ENCODE results near the gene UNC5C.

Gene UNC5C

GRCh38 chr4:95537191-95537590 is 11.6 kb downstream of the UNC5C start:
- Histone ChIP-seq H3K36me3 (ENCODE audit: control insufficient read depth, insufficient read depth, low read length) (no peaks in the 10 kb centered on the region), H3K27me3 (ENCODE audit: control insufficient read depth, insufficient read depth, low read length, poor library complexity, severe bottlenecking) (no peaks in the 10 kb centered on the region), H3K4me3 (ENCODE audit: insufficient read depth, low read depth, low read length) (no peak overlapping the region), H3K4me1 (ENCODE audit: control insufficient read depth, insufficient read depth, low read length) (no peaks in the 10 kb centered on the region), H3K27ac (ENCODE audit: insufficient read depth, low read depth, low read length, poor library complexity, severe bottlenecking) (no peak overlapping the region), H3K9me3 (ENCODE audit: control insufficient read depth, low read length) (no peaks in the 10 kb centered on the region)
- WGBS, 2 experiments, result 92 to 95% methylated on average over 5 to 8 of the region's 8 CpGs

GRCh38 chr4:95536650-95537049 is 12.1 kb downstream of the UNC5C start:
- H3K27ac ChIP-seq (ENCODE audit: insufficient read depth, low read depth, low read length, poor library complexity, severe bottlenecking), result no peak overlapping the region

GRCh38 chr4:95535180-95535579 is 13.6 kb downstream of the UNC5C start:
- 86% methylated on average over 2 of the region's 4 CpGs; no CpG with 5 or more reads in 1 of the 2 experiments for WGBS, 2 experiments
- H3K4me3 ChIP-seq (ENCODE audit: insufficient read depth, low read depth, low read length), result no peak overlapping the region
- no peaks in the 10 kb centered on the region for H3K36me3 ChIP-seq (ENCODE audit: control insufficient read depth, insufficient read depth, low read length)
- H3K27me3 ChIP-seq (ENCODE audit: control insufficient read depth, insufficient read depth, low read length, poor library complexity, severe bottlenecking), result no peaks in the 10 kb centered on the region
- H3K4me1 ChIP-seq (ENCODE audit: control insufficient read depth, insufficient read depth, low read length), result no peaks in the 10 kb centered on the region
- no peaks in the 10 kb centered on the region for H3K9me3 ChIP-seq (ENCODE audit: control insufficient read depth, low read length)
- H3K27ac ChIP-seq (ENCODE audit: insufficient read depth, low read depth, low read length, poor library complexity, severe bottlenecking), result no peak overlapping the region

More at GRCh38 chr4:95536650-95537049, 12.1 kb downstream of the UNC5C start:
- Histone ChIP-seq H3K4me3 (ENCODE audit: insufficient read depth, low read depth, low read length) (no peak overlapping the region), H3K9me3 (ENCODE audit: control insufficient read depth, low read length) (no peaks in the 10 kb centered on the region), H3K27me3 (ENCODE audit: control insufficient read depth, insufficient read depth, low read length, poor library complexity, severe bottlenecking) (no peaks in the 10 kb centered on the region), H3K4me1 (ENCODE audit: control insufficient read depth, insufficient read depth, low read length) (no peaks in the 10 kb centered on the region), H3K36me3 (ENCODE audit: control insufficient read depth, insufficient read depth, low read length) (no peaks in the 10 kb centered on the region)
- 86 to 92% methylated on average over 1 of the region's 2 CpGs for WGBS, 2 experiments

GRCh38 chr4:95534032-95534431 is 14.7 kb downstream of the UNC5C start:
- no peaks in the 10 kb centered on the region for H3K27me3 ChIP-seq (ENCODE audit: control insufficient read depth, insufficient read depth, low read length, poor library complexity, severe bottlenecking)
- WGBS, 2 experiments, result 76% methylated on average over 3 of the region's 5 CpGs
- H3K36me3 ChIP-seq (ENCODE audit: control insufficient read depth, insufficient read depth, low read length), result no peaks in the 10 kb centered on the region
- no peak overlapping the region for H3K4me3 ChIP-seq (ENCODE audit: insufficient read depth, low read depth, low read length)
- H3K27ac ChIP-seq (ENCODE audit: insufficient read depth, low read depth, low read length, poor library complexity, severe bottlenecking), result no peak overlapping the region
- no peaks in the 10 kb centered on the region for H3K4me1 ChIP-seq (ENCODE audit: control insufficient read depth, insufficient read depth, low read length)
- H3K9me3 ChIP-seq (ENCODE audit: control insufficient read depth, low read length), result no peaks in the 10 kb centered on the region

GRCh38 chr4:95533254-95533653 is 15.5 kb downstream of the UNC5C start:
- Histone ChIP-seq H3K4me1 (ENCODE audit: control insufficient read depth, insufficient read depth, low read length) (no peaks in the 10 kb centered on the region), H3K36me3 (ENCODE audit: control insufficient read depth, insufficient read depth, low read length) (no peaks in the 10 kb centered on the region), H3K27me3 (ENCODE audit: control insufficient read depth, insufficient read depth, low read length, poor library complexity, severe bottlenecking) (no peaks in the 10 kb centered on the region), H3K27ac (ENCODE audit: insufficient read depth, low read depth, low read length, poor library complexity, severe bottlenecking) (no peak overlapping the region), H3K4me3 (ENCODE audit: insufficient read depth, low read depth, low read length) (no peak overlapping the region), H3K9me3 (ENCODE audit: control insufficient read depth, low read length) (no peaks in the 10 kb centered on the region)
- WGBS, 2 experiments, result 96 to 98% methylated on average over 6 to 7 of the region's 9 CpGs

- no peak overlapping the region for H3K4me3 ChIP-seq (ENCODE audit: insufficient read depth, low read depth, low read length)
- H3K27ac ChIP-seq (ENCODE audit: insufficient read depth, low read depth, low read length, poor library complexity, severe bottlenecking), result no peak overlapping the region
- H3K27me3 ChIP-seq (ENCODE audit: control insufficient read depth, insufficient read depth, low read length, poor library complexity, severe bottlenecking), result no peaks in the 10 kb centered on the region
- WGBS, 2 experiments, result 88 to 97% methylated on average over 2 to 3 of the region's 3 CpGs
- no peaks in the 10 kb centered on the region for H3K36me3 ChIP-seq (ENCODE audit: control insufficient read depth, insufficient read depth, low read length)
- no peaks in the 10 kb centered on the region for H3K4me1 ChIP-seq (ENCODE audit: control insufficient read depth, insufficient read depth, low read length)
- no peaks in the 10 kb centered on the region for H3K9me3 ChIP-seq (ENCODE audit: control insufficient read depth, low read length)
Observed at GRCh38 chr4:95532305-95532704, 16.5 kb downstream of the UNC5C start.

- no peaks in the 10 kb centered on the region for H3K4me1 ChIP-seq (ENCODE audit: control insufficient read depth, insufficient read depth, low read length)
- no peak overlapping the region for H3K27ac ChIP-seq (ENCODE audit: insufficient read depth, low read depth, low read length, poor library complexity, severe bottlenecking)
- no peak overlapping the region for H3K4me3 ChIP-seq (ENCODE audit: insufficient read depth, low read depth, low read length)
- WGBS, 2 experiments, result 88% methylated on average over 1 of the region's 1 CpG; no CpG with 5 or more reads in 1 of the 2 experiments
- no peaks in the 10 kb centered on the region for H3K27me3 ChIP-seq (ENCODE audit: control insufficient read depth, insufficient read depth, low read length, poor library complexity, severe bottlenecking)
- H3K9me3 ChIP-seq (ENCODE audit: control insufficient read depth, low read length), result no peaks in the 10 kb centered on the region
- H3K36me3 ChIP-seq (ENCODE audit: control insufficient read depth, insufficient read depth, low read length), result no peaks in the 10 kb centered on the region
Observed at GRCh38 chr4:95531141-95531540, 17.6 kb downstream of the UNC5C start.

GRCh38 chr4:95529946-95530345 is 18.8 kb downstream of the UNC5C start:
- no peaks in the 10 kb centered on the region for H3K9me3 ChIP-seq (ENCODE audit: control insufficient read depth, low read length)
- H3K4me3 ChIP-seq (ENCODE audit: insufficient read depth, low read depth, low read length), result no peak overlapping the region
- H3K4me1 ChIP-seq (ENCODE audit: control insufficient read depth, insufficient read depth, low read length), result no peaks in the 10 kb centered on the region
- no peaks in the 10 kb centered on the region for H3K36me3 ChIP-seq (ENCODE audit: control insufficient read depth, insufficient read depth, low read length)
- no peaks in the 10 kb centered on the region for H3K27me3 ChIP-seq (ENCODE audit: control insufficient read depth, insufficient read depth, low read length, poor library complexity, severe bottlenecking)
- H3K27ac ChIP-seq (ENCODE audit: insufficient read depth, low read depth, low read length, poor library complexity, severe bottlenecking), result no peak overlapping the region

GRCh38 chr4:95528388-95528948 is 20.3 kb downstream of the UNC5C start:
- H3K4me3 ChIP-seq (ENCODE audit: insufficient read depth, low read depth, low read length), result no peak overlapping the region
- no peaks in the 10 kb centered on the region for H3K36me3 ChIP-seq (ENCODE audit: control insufficient read depth, insufficient read depth, low read length)
- no peaks in the 10 kb centered on the region for H3K27me3 ChIP-seq (ENCODE audit: control insufficient read depth, insufficient read depth, low read length, poor library complexity, severe bottlenecking)
- WGBS, 2 experiments, result 90 to 91% methylated on average over 4 of the region's 4 CpGs
- H3K4me1 ChIP-seq (ENCODE audit: control insufficient read depth, insufficient read depth, low read length), result no peaks in the 10 kb centered on the region
- H3K9me3 ChIP-seq (ENCODE audit: control insufficient read depth, low read length), result no peaks in the 10 kb centered on the region
- H3K27ac ChIP-seq (ENCODE audit: insufficient read depth, low read depth, low read length, poor library complexity, severe bottlenecking), result no peak overlapping the region

GRCh38 chr4:95526075-95526474 is 22.7 kb downstream of the UNC5C start:
- no peaks in the 10 kb centered on the region for H3K27me3 ChIP-seq (ENCODE audit: control insufficient read depth, insufficient read depth, low read length, poor library complexity, severe bottlenecking)

GRCh38 chr4:95524729-95525128 is 24.0 kb downstream of the UNC5C start:
- Histone ChIP-seq H3K9me3 (ENCODE audit: control insufficient read depth, low read length) (no peaks in the 10 kb centered on the region), H3K4me1 (ENCODE audit: control insufficient read depth, insufficient read depth, low read length) (no peaks in the 10 kb centered on the region), H3K27ac (ENCODE audit: insufficient read depth, low read depth, low read length, poor library complexity, severe bottlenecking) (no peak overlapping the region), H3K27me3 (ENCODE audit: control insufficient read depth, insufficient read depth, low read length, poor library complexity, severe bottlenecking) (no peaks in the 10 kb centered on the region), H3K36me3 (ENCODE audit: control insufficient read depth, insufficient read depth, low read length) (no peaks in the 10 kb centered on the region), H3K4me3 (ENCODE audit: insufficient read depth, low read depth, low read length) (no peak overlapping the region)
- WGBS, 2 experiments, result 91 to 95% methylated on average over 2 of the region's 2 CpGs

More at GRCh38 chr4:95526075-95526474, 22.7 kb downstream of the UNC5C start:
- H3K4me1 ChIP-seq (ENCODE audit: control insufficient read depth, insufficient read depth, low read length), result no peaks in the 10 kb centered on the region
- 93 to 96% methylated on average over 2 of the region's 2 CpGs for WGBS, 2 experiments
- H3K4me3 ChIP-seq (ENCODE audit: insufficient read depth, low read depth, low read length), result no peak overlapping the region
- no peaks in the 10 kb centered on the region for H3K9me3 ChIP-seq (ENCODE audit: control insufficient read depth, low read length)
- no peaks in the 10 kb centered on the region for H3K36me3 ChIP-seq (ENCODE audit: control insufficient read depth, insufficient read depth, low read length)
- no peak overlapping the region for H3K27ac ChIP-seq (ENCODE audit: insufficient read depth, low read depth, low read length, poor library complexity, severe bottlenecking)

All from ectodermal cell (in vitro differentiated cells).